T-cell (primary cell): ENCODE measurements around the gene ROBO1. TPM values are rescaled to one million over a fixed set of nuclear protein-coding genes. Genes with fewer than 3 reads are reported as not detected.

Experiments used
- ATAC-seq, 4 experiments: fragments of 200-7000 bp in 3 of 4; fragments of 150-1000 bp in 1 of 4; cut with Tn5 transposase; replicated peaks in 1 of 4; 1 replicate in 3 of 4; 2 replicates in 1 of 4; pipeline ENCODE4 v1.10.0; 2021; ENCODE audit warnings: moderate library complexity in 3 of 4, mild to moderate bottlenecking in 2 of 4, moderate number of reproducible peaks in 1 of 4
- CTCF ChIA-PET, 2 donors: fragments of 300-600 bp; sonication (Branson Sonifier 250); formaldehyde crosslinking; loops; one replicate each; lab custom pipeline; 2022; ENCODE audit warnings: antibody characterized with exemption in 2 of 2; lab: Charles Lee
- POLR2A ChIA-PET, 2 donors: fragments of 300-600 bp; sonication (Branson Sonifier 250); formaldehyde crosslinking; loops; one replicate each; lab custom pipeline; 2022; ENCODE audit warnings: antibody characterized with exemption in 2 of 2; lab: Charles Lee
- DNase-seq, 35 experiments: peaks; one replicate each; pipeline versions ENCODE4 v3.0.0 to v3.0.0-alpha.2; 2013 to 2023
- H3K27ac ChIP-seq: one replicate; pipeline ENCODE4 v1.5.1; 2013; ENCODE audit warnings: low read length
- H3K27me3 ChIP-seq, 2 experiments: replicated peaks in 1 of 2; 1 replicate in 1 of 2; 2 replicates in 1 of 2; pipeline versions ENCODE4 v1.6.1 to v1.7.0; 2013; ENCODE audit warnings: low read length in 1 of 2, mixed read lengths in 1 of 2; ENCODE audit not compliant: control insufficient read depth in 2 of 2, insufficient read depth in 2 of 2; ENCODE audit errors: extremely low read depth in 1 of 2
- H3K36me3 ChIP-seq, 2 donors: 1 replicate in 1 of 2; 2 replicates in 1 of 2; pipeline versions ENCODE4 v1.6.1 to v1.7.0; 2013; ENCODE audit warnings: low read length in 1 of 2; ENCODE audit not compliant: control insufficient read depth in 2 of 2, insufficient read depth in 1 of 2; ENCODE audit errors: extremely low read depth in 1 of 2
- H3K4me1 ChIP-seq, 2 experiments: 1 replicate in 1 of 2; 2 replicates in 1 of 2; pipeline versions ENCODE4 v1.6.1 to v1.7.0; 2013; ENCODE audit warnings: low read length in 2 of 2, mixed read lengths in 1 of 2; ENCODE audit not compliant: insufficient read depth in 2 of 2, control insufficient read depth in 1 of 2; ENCODE audit errors: extremely low read depth in 1 of 2
- H3K4me3 ChIP-seq, 2 donors: 1 replicate in 1 of 2; 2 replicates in 1 of 2; pipeline versions ENCODE4 v1.5.1 to v1.7.0; 2013; ENCODE audit warnings: mild to moderate bottlenecking in 2 of 2, low read length in 1 of 2, moderate library complexity in 1 of 2; ENCODE audit not compliant: control insufficient read depth in 1 of 2; ENCODE audit errors: extremely low read depth in 1 of 2
- H3K9me3 ChIP-seq: 2 replicates; pipeline ENCODE4 v1.7.0; 2013
- H3K27ac Mint-ChIP-seq, 2 donors: one replicate each; pipeline ENCODE4 v1.8.0; 2020 to 2021; ENCODE audit warnings: mild to moderate bottlenecking in 2 of 2, mixed read lengths in 2 of 2
- H3K27me3 Mint-ChIP-seq, 2 donors: one replicate each; pipeline ENCODE4 v1.8.0; 2021 to 2022; ENCODE audit warnings: mixed read lengths in 2 of 2
- H3K36me3 Mint-ChIP-seq: one replicate; pipeline ENCODE4 v1.8.0; 2021; ENCODE audit warnings: mixed read lengths
- H3K4me1 Mint-ChIP-seq, 3 donors: one replicate each; pipeline ENCODE4 v1.8.0; 2020 to 2022; ENCODE audit warnings: mixed read lengths in 3 of 3, mild to moderate bottlenecking in 1 of 3
- H3K4me3 Mint-ChIP-seq, 3 donors: one replicate each; pipeline ENCODE4 v1.8.0; 2020 to 2022; ENCODE audit warnings: mild to moderate bottlenecking in 3 of 3, mixed read lengths in 3 of 3, moderate library complexity in 3 of 3
- H3K9me3 Mint-ChIP-seq, 3 donors: one replicate each; pipeline ENCODE4 v1.8.0; 2020 to 2022; ENCODE audit warnings: mixed read lengths in 3 of 3
- WGBS: methylation state at CpG from one replicate; pipeline ENCODE4 v1.1.5; 2013; ENCODE audit warnings: missing lambda C conversion rate; ENCODE audit not compliant: insufficient coverage; 5-methylcytosine and 5-hydroxymethylcytosine counted together
- total RNA-seq, 35 experiments: library from RNA in 6 of 35; stranded (reverse) in 6 of 35; fragments of 120-200 nt in 1 of 35; gene quantifications; one replicate each; pipeline versions ENCODE4 v1.2.1 to v1.2.4 and lab custom pipeline; 2013 to 2026

Gene ROBO1
- total RNA-seq, 5 donors from 2014 or later (not counting 1 experiment from before 2014, with no cell fraction given), result 0.20 to 2.4 (median 1.7) TPM

- H3K9me3 Mint-ChIP-seq, result peaks cover 5 to 18% (median 10%) of the 10 kb centered on the region in 3 donors
- Histone ChIP-seq H3K9me3 (no peaks in the 10 kb centered on the region), H3K4me3 (no peak overlapping the region), H3K4me1 (no peaks in the 10 kb centered on the region), H3K36me3 (no peaks in the 10 kb centered on the region), H3K27me3 (no peaks in the 10 kb centered on the region), H3K27ac (no peak overlapping the region)
- ChIA-PET CTCF (no interaction called here), POLR2A (no interaction called here)
- H3K27ac Mint-ChIP-seq, result no peak overlapping the region
- no peaks in the 10 kb centered on the region for H3K27me3 Mint-ChIP-seq
- no peaks in the 10 kb centered on the region for H3K4me1 Mint-ChIP-seq
- no CpG with 5 or more reads among the region's 4 CpGs for WGBS
- no peaks in the 10 kb centered on the region for H3K36me3 Mint-ChIP-seq
- no peak overlapping the region for H3K4me3 Mint-ChIP-seq
- DNase-seq (no peak), ATAC-seq (no peak)
These were observed 765.1 kb downstream of the ROBO1 start for GRCh38 chr3:79002465-79003372.

- Mint-ChIP-seq H3K27ac (no peak overlapping the region), H3K36me3 (no peaks in the 10 kb centered on the region), H3K4me1 (no peaks in the 10 kb centered on the region), H3K9me3 (peaks cover 10 to 20% (median 17%) of the 10 kb centered on the region in 3 donors), H3K4me3 (no peak overlapping the region), H3K27me3 (no peaks in the 10 kb centered on the region)
- DNase-seq (no peak), ATAC-seq (no peak)
- ChIA-PET POLR2A (no interaction called here), CTCF (no interaction called here)
- no peaks in the 10 kb centered on the region for H3K36me3 ChIP-seq
- no peaks in the 10 kb centered on the region for H3K27me3 ChIP-seq
- no peaks in the 10 kb centered on the region for H3K9me3 ChIP-seq
- no CpG with 5 or more reads among the region's 3 CpGs for WGBS
- no peak overlapping the region for H3K4me3 ChIP-seq
- no peak overlapping the region for H3K27ac ChIP-seq
- H3K4me1 ChIP-seq, result no peaks in the 10 kb centered on the region
These were observed 766.5 kb downstream of the ROBO1 start for GRCh38 chr3:79001255-79001654.

GRCh38 chr3:78999139-78999538 lies 768.7 kb downstream of the ROBO1 start:
- no peak overlapping the region for H3K27ac Mint-ChIP-seq
- H3K27me3 ChIP-seq, result no peaks in the 10 kb centered on the region
- POLR2A ChIA-PET, result no interaction called here
- no peaks in the 10 kb centered on the region for H3K36me3 Mint-ChIP-seq
- H3K4me3 Mint-ChIP-seq, result no peak overlapping the region
- DNase-seq (no peak), ATAC-seq (no peak)
- H3K27ac ChIP-seq, result no peak overlapping the region
- no peaks in the 10 kb centered on the region for H3K27me3 Mint-ChIP-seq
- peaks cover 12 to 19% (median 17%) of the 10 kb centered on the region in 3 donors for H3K9me3 Mint-ChIP-seq
- no peak overlapping the region for H3K4me3 ChIP-seq
- no CpG with 5 or more reads among the region's 2 CpGs for WGBS
- no peaks in the 10 kb centered on the region for H3K9me3 ChIP-seq
- H3K36me3 ChIP-seq, result no peaks in the 10 kb centered on the region
- CTCF ChIA-PET, result no interaction called here
- H3K4me1 ChIP-seq, result no peaks in the 10 kb centered on the region
- no peaks in the 10 kb centered on the region for H3K4me1 Mint-ChIP-seq

- Mint-ChIP-seq H3K27ac (no peak overlapping the region), H3K36me3 (no peaks in the 10 kb centered on the region), H3K4me1 (no peaks in the 10 kb centered on the region), H3K9me3 (peaks cover 12 to 26% (median 17%) of the 10 kb centered on the region in 3 donors), H3K4me3 (no peak overlapping the region), H3K27me3 (no peaks in the 10 kb centered on the region)
- 86% methylated on average over 3 of the region's 5 CpGs for WGBS
- H3K4me3 ChIP-seq, result no peak overlapping the region
- no peak overlapping the region for H3K27ac ChIP-seq
- no peak for DNase-seq
- CTCF ChIA-PET, result no interaction called here
- no peaks in the 10 kb centered on the region for H3K4me1 ChIP-seq
- POLR2A ChIA-PET, result no interaction called here
- no peaks in the 10 kb centered on the region for H3K9me3 ChIP-seq
- ATAC-seq, result no peak
- no peaks in the 10 kb centered on the region for H3K36me3 ChIP-seq
- H3K27me3 ChIP-seq, result no peaks in the 10 kb centered on the region
These were observed 772.7 kb downstream of the ROBO1 start for GRCh38 chr3:78995087-78995486.

- WGBS, result 75% methylated on average over 2 of the region's 9 CpGs
These were observed 773.4 kb downstream of the ROBO1 start for GRCh38 chr3:78994174-78995027.

GRCh38 chr3:78993375-78993774 lies 774.4 kb downstream of the ROBO1 start:
- WGBS, result no CpG with 5 or more reads among the region's 4 CpGs
- CTCF ChIA-PET, result no interaction called here
- peaks cover 4 to 24% (median 8%) of the 10 kb centered on the region in 3 donors for H3K9me3 Mint-ChIP-seq

More at GRCh38 chr3:78994174-78995027, 773.4 kb downstream of the ROBO1 start:
- Mint-ChIP-seq H3K36me3 (no peaks in the 10 kb centered on the region), H3K4me1 (no peaks in the 10 kb centered on the region), H3K27me3 (no peaks in the 10 kb centered on the region), H3K4me3 (no peak overlapping the region), H3K9me3 (peaks cover 11 to 26% (median 12%) of the 10 kb centered on the region in 3 donors), H3K27ac (no peak overlapping the region)
- no peak for ATAC-seq
- DNase-seq, result no peak
- no peaks in the 10 kb centered on the region for H3K4me1 ChIP-seq
- no peaks in the 10 kb centered on the region for H3K36me3 ChIP-seq
- no peak overlapping the region for H3K27ac ChIP-seq
- H3K4me3 ChIP-seq, result no peak overlapping the region
- no peaks in the 10 kb centered on the region for H3K9me3 ChIP-seq
- CTCF ChIA-PET, result no interaction called here
- no peaks in the 10 kb centered on the region for H3K27me3 ChIP-seq
- POLR2A ChIA-PET, result no interaction called here

More at GRCh38 chr3:78993375-78993774, 774.4 kb downstream of the ROBO1 start:
- H3K36me3 ChIP-seq, result no peaks in the 10 kb centered on the region
- H3K27me3 ChIP-seq, result no peaks in the 10 kb centered on the region
- ATAC-seq (no peak), DNase-seq (no peak)
- Mint-ChIP-seq H3K4me3 (no peak overlapping the region), H3K27ac (no peak overlapping the region), H3K4me1 (no peaks in the 10 kb centered on the region), H3K36me3 (no peaks in the 10 kb centered on the region), H3K27me3 (no peaks in the 10 kb centered on the region)
- H3K27ac ChIP-seq, result no peak overlapping the region
- no peaks in the 10 kb centered on the region for H3K9me3 ChIP-seq
- no peak overlapping the region for H3K4me3 ChIP-seq
- no peaks in the 10 kb centered on the region for H3K4me1 ChIP-seq
- POLR2A ChIA-PET, result no interaction called here
